GM10847 (cell line): ENCODE data around the gene FUCA1.

ENCODE experiments used
- POLR2A ChIP-seq: IDR thresholded peaks from 2 replicates; pipeline ENCODE4 v1.6.1; 2011; ENCODE audit not compliant: insufficient read length; ENCODE audit errors: extremely low read depth

Gene FUCA1

GRCh38 chr1:23864801-23865542 is 3.1 kb downstream of the FUCA1 start:
- TF ChIP-seq POLR2A = no peak

- no peak for TF ChIP-seq POLR2A
Observed at GRCh38 chr1:23862640-23863039, 5.5 kb downstream of the FUCA1 start.

DNA sequence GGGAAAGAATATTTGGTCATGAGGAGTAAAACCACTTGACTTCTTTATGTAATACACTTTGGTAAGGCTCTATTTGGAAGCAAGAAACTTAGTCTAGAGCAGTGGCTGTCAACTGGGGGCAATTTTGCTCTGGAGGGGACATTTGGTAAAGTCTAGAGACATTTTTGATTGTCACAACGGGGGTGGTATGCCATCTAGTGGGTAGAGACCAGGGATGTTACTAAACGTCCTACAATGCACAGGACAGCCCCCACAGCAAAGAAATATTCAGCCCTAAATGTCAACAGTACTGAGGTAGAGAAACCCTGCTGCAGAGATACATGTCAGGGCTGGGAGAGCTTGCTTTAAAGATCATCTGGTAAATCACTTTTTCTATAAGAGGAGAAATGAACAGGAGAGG is 13.5 kb downstream of the FUCA1 start:
- TF ChIP-seq POLR2A = no peak

- TF ChIP-seq POLR2A = no peak
Observed at GRCh38 chr1:23848673-23849616, 19.1 kb downstream of the FUCA1 start.

DNA sequence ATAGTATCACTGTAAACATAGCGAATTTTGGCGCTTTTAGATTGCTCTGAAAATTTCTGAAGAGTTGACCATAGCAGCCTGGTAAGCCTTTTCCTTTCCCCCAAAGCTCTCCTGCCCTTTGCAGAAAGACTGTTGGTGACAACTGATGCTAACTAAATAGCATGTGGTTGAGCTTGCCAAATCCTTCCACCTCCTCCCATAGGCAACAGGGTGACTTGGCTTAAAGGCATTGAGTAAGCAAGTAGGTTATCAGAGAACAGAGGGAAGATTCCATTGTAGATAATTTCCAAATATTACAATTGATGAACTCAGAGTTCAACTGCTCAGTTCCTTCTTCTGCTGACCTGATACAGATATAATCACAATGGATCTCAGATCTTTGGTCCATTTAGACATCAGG is 22.9 kb downstream of the FUCA1 start:
- TF ChIP-seq POLR2A = no peak

DNA sequence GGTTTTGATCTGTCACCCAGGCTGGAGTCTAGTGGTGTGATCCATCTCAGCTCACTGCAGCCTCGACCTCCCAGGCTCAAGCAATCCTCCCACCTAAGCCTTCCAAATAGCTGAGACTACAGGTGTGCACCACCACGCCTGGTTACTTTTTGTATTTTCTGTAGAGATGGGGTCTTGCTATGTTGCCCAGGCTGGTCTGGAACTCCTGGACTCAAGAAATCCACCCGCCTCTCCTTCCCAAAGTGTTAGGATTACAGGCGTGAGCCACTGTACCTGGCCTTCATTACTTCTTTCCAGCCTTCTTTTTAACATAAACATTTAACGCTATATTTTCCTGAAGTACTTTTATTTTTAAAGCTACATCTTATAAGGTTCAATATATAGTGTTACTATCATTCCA is 24.4 kb downstream of the FUCA1 start:
- no peak for TF ChIP-seq POLR2A

- TF ChIP-seq POLR2A = no peak
Observed at GRCh38 chr1:23838401-23838866, 29.7 kb downstream of the FUCA1 start.

- TF ChIP-seq POLR2A = no peak
Observed at GRCh38 chr1:23837908-23838307, 30.2 kb downstream of the FUCA1 start.

- no peak for TF ChIP-seq POLR2A
Observed at GRCh38 chr1:23836037-23836436, 32.1 kb downstream of the FUCA1 start.

DNA sequence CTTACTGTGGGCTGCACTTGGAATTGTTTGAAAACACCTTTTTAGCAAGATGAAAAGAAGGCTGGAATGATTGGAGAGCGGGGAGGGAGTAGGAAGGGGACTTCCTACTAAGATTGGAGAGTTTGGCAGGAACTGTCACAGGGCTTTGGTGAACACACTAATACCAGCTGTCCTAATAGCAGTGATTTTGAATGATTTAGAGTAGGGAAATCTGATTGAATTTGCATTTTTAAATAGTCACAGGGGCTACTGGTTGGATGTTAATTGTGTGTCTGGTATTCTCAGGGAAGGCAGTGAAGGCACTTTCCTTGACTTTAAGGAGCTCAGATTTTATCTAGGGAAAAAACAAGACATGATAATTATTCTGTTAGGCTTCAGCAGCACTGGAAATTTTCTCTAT is 40.4 kb downstream of the FUCA1 start:
- TF ChIP-seq POLR2A = no peak

- TF ChIP-seq POLR2A = no peak
Observed at GRCh38 chr1:23825762-23826522, 42.1 kb downstream of the FUCA1 start.

GRCh38 chr1:23825076-23825761 is 42.9 kb downstream of the FUCA1 start, which contains the start of gene HMGCL:
TSS of gene HMGCL (minus strand) at chr1:23825429. CDS start at chr1:23825415, 14 bp downstream.
- peak; percentile 94 for TF ChIP-seq POLR2A

DNA sequence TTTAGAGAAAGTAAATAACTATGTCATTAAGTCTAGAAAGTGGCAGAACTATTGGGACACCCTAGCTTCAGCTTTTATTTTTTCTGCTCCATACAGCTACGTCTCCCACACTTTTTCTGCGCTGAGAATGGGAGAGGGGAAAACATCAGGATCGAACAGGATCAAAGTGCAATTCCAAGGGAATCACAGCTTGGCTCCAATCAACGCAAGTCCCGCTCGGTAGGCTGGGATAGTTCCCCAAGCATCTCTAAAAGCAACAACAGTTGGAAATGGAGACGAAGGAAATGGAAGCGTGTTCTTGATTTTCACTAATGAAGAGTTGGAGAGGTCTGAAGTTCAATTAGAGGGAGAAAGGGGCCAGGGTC is 43.4 kb downstream of the FUCA1 start:
- no peak for TF ChIP-seq POLR2A

GRCh38 chr1:23823767-23824166 is 44.3 kb downstream of the FUCA1 start:
- no peak for TF ChIP-seq POLR2A

DNA sequence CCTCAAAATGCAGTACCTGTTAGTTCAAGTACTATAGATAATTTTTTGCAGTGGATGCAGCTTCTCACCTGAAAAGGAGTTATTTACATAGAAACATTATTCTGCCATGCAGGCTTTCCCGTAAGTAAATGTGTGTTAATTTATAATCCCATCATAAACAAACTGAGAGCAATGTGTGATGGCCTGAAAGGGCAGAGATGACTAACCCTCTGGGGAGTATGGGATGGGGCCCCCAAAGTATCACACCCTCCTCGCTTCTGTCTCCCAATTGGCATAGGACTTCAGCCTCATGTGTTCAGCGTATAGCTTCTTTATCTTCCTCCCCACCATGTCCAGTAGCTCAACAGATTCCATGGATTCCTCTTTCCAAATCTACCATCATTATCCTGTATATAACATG is 50.5 kb downstream of the FUCA1 start:
- no peak for TF ChIP-seq POLR2A

- TF ChIP-seq POLR2A = no peak
Observed at GRCh38 chr1:23816906-23817305, 51.2 kb downstream of the FUCA1 start.
